K562 (cell line): ENCODE measurements around the gene MAPKAPK3. TPM values are rescaled to one million over a fixed set of nuclear protein-coding genes. Genes with fewer than 3 reads are reported as not detected.

Experiments
- CREM ChIP-seq: IDR thresholded peaks from 2 replicates; pipeline ENCODE4 v1.6.1; 2014; ENCODE audit warnings: antibody characterized with exemption, low read depth
- FOXK1 ChIP-seq: sonication (generic); formaldehyde crosslinking; IDR thresholded peaks from 2 replicates; pipeline ENCODE4 v1.8.0; 2022; ENCODE audit warnings: missing genetic modification reagents, mild to moderate bottlenecking, borderline replicate concordance
- HEY1 ChIP-seq: fragments of 250-450 bp; sonication (Bioruptor Pico); IDR thresholded peaks from 2 replicates; pipeline ENCODE4 v1.5.0; 2020; ENCODE audit warnings: mild to moderate bottlenecking, moderate library complexity, borderline replicate concordance
- HNRNPL ChIP-seq: fragments of 200-400 bp; formaldehyde crosslinking; IDR thresholded peaks from 2 replicates; pipeline ENCODE4 v1.6.1; 2017; ENCODE audit warnings: low read depth, mild to moderate bottlenecking, low read length
- HNRNPLL ChIP-seq: fragments of 200-400 bp; formaldehyde crosslinking; IDR thresholded peaks from 2 replicates; pipeline ENCODE4 v1.6.1; 2017; ENCODE audit warnings: low read length, low read depth, mild to moderate bottlenecking; ENCODE audit not compliant: poor library complexity, severe bottlenecking
- KLF10 ChIP-seq: fragments of 250-450 bp; sonication (Bioruptor Pico); IDR thresholded peaks from 2 replicates; pipeline ENCODE4 v1.6.1; 2021; ENCODE audit warnings: matching md5 sums
- MXD1 ChIP-seq: fragments of 250-450 bp; sonication (Bioruptor Pico); IDR thresholded peaks from 2 replicates; pipeline ENCODE4 v1.8.0; 2021; ENCODE audit warnings: borderline replicate concordance, mild to moderate bottlenecking, moderate library complexity; ENCODE audit not compliant: poor library complexity, severe bottlenecking
- NCOA6 ChIP-seq: fragments of 450-650 bp; IDR thresholded peaks from 2 replicates; pipeline ENCODE4 v1.6.1; 2017; ENCODE audit warnings: mild to moderate bottlenecking
- PHF21A ChIP-seq: fragments of 450-650 bp; IDR thresholded peaks from 2 replicates; pipeline ENCODE4 v1.6.1; 2017; ENCODE audit warnings: low read depth, borderline replicate concordance
- POLR2B ChIP-seq: fragments of 450-650 bp; IDR thresholded peaks from 2 replicates; pipeline ENCODE4 v1.6.1; 2018; ENCODE audit warnings: low read depth; ENCODE audit not compliant: partially characterized antibody
- PYGO2 ChIP-seq: fragments of 450-650 bp; IDR thresholded peaks from 2 replicates; pipeline ENCODE4 v1.6.1; 2016; ENCODE audit warnings: mild to moderate bottlenecking, missing genetic modification characterization, moderate library complexity, missing compliant biosample characterization
- RFX1 ChIP-seq: fragments of 450-650 bp; IDR thresholded peaks from 2 replicates; pipeline ENCODE4 v1.6.1; 2016; ENCODE audit warnings: mild to moderate bottlenecking, moderate library complexity
- SIRT6 ChIP-seq: IDR thresholded peaks from one replicate; pipeline ENCODE4 v1.6.1; 2012; ENCODE audit warnings: low read depth, mild to moderate bottlenecking, control low read depth, inconsistent platforms, low read length, moderate library complexity
- SLC30A9 ChIP-seq: fragments of 250-450 bp; sonication (Bioruptor Pico); IDR thresholded peaks from 2 replicates; pipeline ENCODE4 v1.8.0; 2022; ENCODE audit warnings: mild to moderate bottlenecking, moderate library complexity
- SMARCC2 ChIP-seq: fragments of 450-650 bp; IDR thresholded peaks from 2 replicates; pipeline ENCODE4 v1.6.1; 2017; ENCODE audit warnings: antibody characterized with exemption, moderate library complexity, mild to moderate bottlenecking, low read depth
- SRSF9 ChIP-seq: fragments of 200-400 bp; formaldehyde crosslinking; IDR thresholded peaks from 2 replicates; pipeline ENCODE4 v1.6.1; 2017; ENCODE audit warnings: low read depth, low read length, borderline replicate concordance
- STAG1 ChIP-seq: sonication (generic); formaldehyde crosslinking; IDR thresholded peaks from 2 replicates; pipeline ENCODE4 v1.5.0; 2020; ENCODE audit warnings: missing genetic modification reagents, borderline replicate concordance
- WHSC1 ChIP-seq: IDR thresholded peaks from one replicate; pipeline ENCODE4 v1.6.1; 2012; ENCODE audit warnings: low read length, control low read depth, inconsistent platforms
- ZNF512 ChIP-seq: IDR thresholded peaks from 2 replicates; pipeline ENCODE4 v1.6.1; 2016; ENCODE audit warnings: missing genetic modification characterization, missing compliant biosample characterization
- ZNF561 ChIP-seq: fragments of 450-650 bp; formaldehyde crosslinking; conservative IDR thresholded peaks from 2 replicates; pipeline ENCODE4 v1.4.0; 2020; ENCODE audit warnings: mild to moderate bottlenecking, moderate library complexity
- ZNF639 ChIP-seq, 2 experiments: fragments of 200-800 bp in 1 of 2; sonication (Bioruptor generic) in 1 of 2; sonication (generic) in 1 of 2; formaldehyde crosslinking in 1 of 2; IDR thresholded peaks in 1 of 2; conservative IDR thresholded peaks in 1 of 2; 2 replicates each; pipeline versions ENCODE4 v1.5.0 to v1.6.1; 2016 to 2020; ENCODE audit warnings: missing compliant biosample characterization in 1 of 2, missing genetic modification characterization in 1 of 2, missing genetic modification reagents in 1 of 2
- ZNF655 ChIP-seq: fragments of 250-450 bp; sonication (Bioruptor Pico); IDR thresholded peaks from 2 replicates; pipeline ENCODE4 v1.5.0; 2021
- ZNF696 ChIP-seq: fragments of 250-450 bp; sonication (Bioruptor Pico); conservative IDR thresholded peaks from 2 replicates; pipeline ENCODE4 v1.4.0; 2020; ENCODE audit warnings: mild to moderate bottlenecking, moderate library complexity
- ZNF79 ChIP-seq: fragments of 250-450 bp; sonication (Bioruptor Pico); IDR thresholded peaks from 2 replicates; pipeline ENCODE4 v1.4.0; 2020; ENCODE audit warnings: low read depth, mild to moderate bottlenecking, moderate library complexity
- polyA plus RNA-seq, 8 experiments: library from polyadenylated mRNA; depleted of rRNA in 4 of 8; stranded (reverse) in 5 of 8; unstranded in 3 of 8; fragments of >200 nt; fragmentation: Nextera tagmentation in 2 of 8; fragmentation: Illumina TruSeq in 1 of 8; extraction: Ambion mirVana in 2 of 8; extraction: Trizol in 1 of 8; gene quantifications; 2 replicates each; pipeline versions ENCODE4 v1.2.1 to v1.2.3, GENCODE V29; 2011 to 2014; ENCODE audit warnings: inconsistent platforms in 1 of 8, missing spikeins in 1 of 8
- total RNA-seq, 7 experiments: library from RNA; depleted of rRNA in 6 of 7; stranded (reverse); fragments of >200 nt in 6 of 7; fragmentation: Illumina TruSeq in 2 of 7; extraction: Trizol in 2 of 7; gene quantifications; 2 replicates each; pipeline versions ENCODE4 v1.2.1 to v1.2.3, GENCODE V29; 2011 to 2021; ENCODE audit warnings: low replicate concordance in 1 of 7

MAPKAPK3 gene
- total and polyA plus RNA-seq, 9 of the 15 experiments (the other 6 are each of a cell fraction or from before 2014, with no cell fraction given): 8.0 to 56.4 (median 41.2) TPM

- TF ChIP-seq HEY1 (CRISPR knock-in tag): no peak
- TF ChIP-seq HNRNPL: peak; percentile 77; the same call in 1 of the 2 replicates
- no peak for TF ChIP-seq SRSF9
- TF ChIP-seq SIRT6: no peak
- TF ChIP-seq NCOA6: peak; percentile 91
- TF ChIP-seq ZNF655: no peak
- TF ChIP-seq RFX1: no peak
- TF ChIP-seq SMARCC2: no peak
- peak; percentile 96 for TF ChIP-seq PHF21A
- no peak for TF ChIP-seq ZNF696 (CRISPR knock-in tag)
- TF ChIP-seq FOXK1 (CRISPR knock-in tag): no peak
- no peak for TF ChIP-seq ZNF512
- TF ChIP-seq ZNF79: no peak
- no peak for TF ChIP-seq PYGO2 (tag)
- peak; percentile 80 for TF ChIP-seq POLR2B
- TF ChIP-seq WHSC1: no peak
- TF ChIP-seq MXD1: no peak
- no peak for TF ChIP-seq ZNF561 (CRISPR knock-in tag)
- no peak for TF ChIP-seq STAG1
- TF ChIP-seq KLF10 (CRISPR knock-in tag): no peak
- TF ChIP-seq ZNF639 (CRISPR knock-in tag; conservative IDR thresholded peaks at IDR 0.05 in 1 of 2, IDR thresholded peaks at IDR 0.05 in 1 of 2): peak in 1 of 2 experiments; percentile 76; a peak in 1 of 4 replicates
- TF ChIP-seq SLC30A9 (CRISPR knock-in tag): no peak
- no peak for TF ChIP-seq HNRNPLL
- no peak for TF ChIP-seq CREM
These were observed 5.3 kb upstream of the MAPKAPK3 start, which contains the start of gene CISH (continued) for GRCh38 chr3:50611464-50612233.
